Coronary artery (tissue), 2 donors: ENCODE data around the gene C14orf180.

Source experiments
- DNase-seq: peaks from one replicate; pipeline ENCODE4 v3.0.0-alpha.2; 2017; ENCODE audit warnings: low spot score
- H3K27ac ChIP-seq, 2 donors: fragments of 200-600 bp; sonication (generic); one replicate each; pipeline ENCODE4 v1.5.1; 2016 to 2019
- H3K4me3 ChIP-seq: fragments of 200-600 bp; sonication (generic); 2 replicates; pipeline ENCODE4 v1.5.1; 2016; ENCODE audit warnings: mild to moderate bottlenecking, moderate library complexity
- TF ChIP-seq, protein P1 (sequence below): fragments of 200-600 bp; sonication (generic); IDR thresholded peaks from one replicate; pipeline ENCODE4 v1.5.1; 2019; ENCODE audit warnings: antibody characterized with exemption

C14orf180 gene

DNA sequence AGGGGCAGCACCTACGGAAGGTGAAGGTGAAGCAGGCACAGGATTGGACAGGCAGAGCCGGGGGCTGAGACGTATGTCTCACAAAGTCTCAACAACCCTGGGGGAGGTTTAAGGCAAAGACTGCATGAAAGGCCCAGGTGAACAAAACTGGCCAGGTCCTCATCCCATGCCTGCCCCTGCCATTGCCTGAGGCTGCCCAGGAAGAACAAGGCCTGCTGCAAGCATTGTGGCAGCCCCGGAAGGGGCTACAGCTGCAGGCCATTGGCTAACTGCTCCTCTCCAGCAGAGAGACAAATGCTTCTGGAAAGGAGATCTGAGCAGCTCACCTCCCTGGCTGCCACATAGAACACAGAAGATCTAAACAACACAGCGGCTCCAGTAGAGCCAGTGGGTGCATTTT, 45.4 kb downstream of the C14orf180 start:
- no peak for DNase-seq
- Histone ChIP-seq H3K27ac (no peak overlapping the region), H3K4me3 (no peak overlapping the region)
- TF ChIP-seq, protein P1, sequence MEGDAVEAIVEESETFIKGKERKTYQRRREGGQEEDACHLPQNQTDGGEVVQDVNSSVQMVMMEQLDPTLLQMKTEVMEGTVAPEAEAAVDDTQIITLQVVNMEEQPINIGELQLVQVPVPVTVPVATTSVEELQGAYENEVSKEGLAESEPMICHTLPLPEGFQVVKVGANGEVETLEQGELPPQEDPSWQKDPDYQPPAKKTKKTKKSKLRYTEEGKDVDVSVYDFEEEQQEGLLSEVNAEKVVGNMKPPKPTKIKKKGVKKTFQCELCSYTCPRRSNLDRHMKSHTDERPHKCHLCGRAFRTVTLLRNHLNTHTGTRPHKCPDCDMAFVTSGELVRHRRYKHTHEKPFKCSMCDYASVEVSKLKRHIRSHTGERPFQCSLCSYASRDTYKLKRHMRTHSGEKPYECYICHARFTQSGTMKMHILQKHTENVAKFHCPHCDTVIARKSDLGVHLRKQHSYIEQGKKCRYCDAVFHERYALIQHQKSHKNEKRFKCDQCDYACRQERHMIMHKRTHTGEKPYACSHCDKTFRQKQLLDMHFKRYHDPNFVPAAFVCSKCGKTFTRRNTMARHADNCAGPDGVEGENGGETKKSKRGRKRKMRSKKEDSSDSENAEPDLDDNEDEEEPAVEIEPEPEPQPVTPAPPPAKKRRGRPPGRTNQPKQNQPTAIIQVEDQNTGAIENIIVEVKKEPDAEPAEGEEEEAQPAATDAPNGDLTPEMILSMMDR = no peak

DNA sequence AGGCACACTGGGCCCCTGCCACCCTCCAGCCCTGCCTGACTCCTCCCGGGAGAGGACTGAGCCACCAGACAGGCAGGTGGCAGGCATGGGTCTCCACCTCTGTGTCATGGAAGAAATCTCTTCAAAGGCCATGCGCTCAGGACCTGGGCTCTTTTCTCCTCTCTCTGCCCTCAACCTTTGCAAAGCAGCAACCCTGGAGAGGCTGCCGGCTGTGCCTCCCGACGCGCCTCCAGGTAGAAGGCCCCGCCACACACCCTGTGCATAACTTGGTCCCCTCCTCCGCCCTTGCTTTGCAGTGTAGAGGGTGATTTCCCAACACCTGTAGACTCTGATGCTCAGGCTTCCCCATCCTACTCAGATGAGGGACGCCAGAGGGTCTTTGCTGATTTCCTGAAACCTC, 53.2 kb downstream of the C14orf180 start:
- H3K27ac ChIP-seq = no peak overlapping the region
- DNase-seq = no peak
- TF ChIP-seq, protein P1 = no peak
- H3K4me3 ChIP-seq = no peak overlapping the region

DNA sequence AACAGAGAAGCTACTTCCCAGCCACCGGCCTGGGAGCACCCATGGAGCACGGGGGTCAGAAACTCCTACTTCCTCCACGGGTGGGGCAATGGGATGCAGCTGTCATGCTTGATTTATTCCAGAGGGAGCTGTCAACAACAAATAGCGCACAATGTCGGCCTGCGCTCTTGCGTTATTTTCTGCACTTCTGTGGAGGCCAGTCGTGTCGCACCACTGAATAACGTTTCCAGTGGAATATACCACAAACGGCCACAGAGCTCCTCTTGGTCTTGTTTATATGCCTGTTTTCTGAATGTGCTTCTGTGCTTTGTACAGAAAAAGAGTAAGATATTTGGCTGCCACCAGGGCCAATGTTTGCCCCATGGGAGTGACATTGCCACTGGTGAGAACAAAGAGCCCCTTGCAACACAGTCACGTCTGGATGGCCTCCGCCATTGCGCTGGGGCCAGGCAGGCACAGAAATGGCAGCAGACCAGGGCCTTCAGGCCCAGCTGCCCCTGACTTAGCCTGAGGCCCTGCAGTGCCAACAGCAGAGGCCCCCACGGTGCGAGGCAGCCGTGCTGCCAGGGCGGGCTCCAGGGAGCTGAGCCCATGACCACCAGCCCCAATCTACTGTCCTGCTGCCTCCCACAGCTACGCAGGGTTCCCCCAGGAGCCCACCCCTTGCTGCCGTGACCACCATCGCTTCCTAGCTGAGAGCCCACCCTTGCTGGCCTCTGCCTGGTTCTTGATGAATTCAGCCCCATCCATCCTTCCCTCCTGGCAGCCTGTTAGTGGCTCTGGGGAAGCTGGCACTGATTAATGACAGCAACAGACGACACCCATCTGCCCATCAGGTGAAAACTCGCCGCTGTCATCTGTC, 53.9 kb downstream of the C14orf180 start:
- Histone ChIP-seq H3K4me3 (no peak overlapping the region), H3K27ac (no peak overlapping the region)
- TF ChIP-seq, protein P1 = no peak
- peak; percentile 47 for DNase-seq

DNA sequence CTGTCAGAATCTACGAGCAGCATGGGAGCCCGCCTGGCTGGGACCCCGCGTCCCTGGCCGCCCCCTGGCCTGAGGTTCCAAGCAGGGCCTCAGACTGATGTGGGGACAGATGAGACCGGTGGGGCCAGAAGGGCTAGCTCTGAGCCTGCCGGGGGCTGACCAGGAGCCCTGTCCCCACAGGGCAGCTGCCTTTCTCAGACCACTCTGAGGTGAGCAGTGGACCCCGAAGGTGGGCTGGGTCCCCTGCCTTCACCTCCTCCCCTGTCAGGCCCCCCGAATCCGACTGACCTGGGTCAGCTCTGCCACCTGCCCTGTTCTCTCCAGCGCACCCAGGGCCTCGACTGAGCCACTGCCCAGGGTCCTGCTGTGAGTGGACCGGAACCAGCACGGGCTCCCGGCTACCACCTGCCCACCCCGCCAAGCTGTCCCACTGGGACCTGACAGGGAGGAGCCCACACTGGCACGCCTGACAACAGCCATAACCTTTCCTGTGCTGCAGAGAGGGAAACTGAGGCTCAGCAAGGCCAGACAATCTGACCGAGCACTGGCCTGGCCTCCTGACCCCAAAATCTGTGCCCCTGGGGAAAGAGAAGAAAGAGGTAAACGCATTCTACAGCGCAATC, 54.7 kb downstream of the C14orf180 start:
- TF ChIP-seq, protein P1 = no peak
- peak; percentile 61 for DNase-seq
- Histone ChIP-seq H3K27ac (no peak overlapping the region), H3K4me3 (no peak overlapping the region)

DNA sequence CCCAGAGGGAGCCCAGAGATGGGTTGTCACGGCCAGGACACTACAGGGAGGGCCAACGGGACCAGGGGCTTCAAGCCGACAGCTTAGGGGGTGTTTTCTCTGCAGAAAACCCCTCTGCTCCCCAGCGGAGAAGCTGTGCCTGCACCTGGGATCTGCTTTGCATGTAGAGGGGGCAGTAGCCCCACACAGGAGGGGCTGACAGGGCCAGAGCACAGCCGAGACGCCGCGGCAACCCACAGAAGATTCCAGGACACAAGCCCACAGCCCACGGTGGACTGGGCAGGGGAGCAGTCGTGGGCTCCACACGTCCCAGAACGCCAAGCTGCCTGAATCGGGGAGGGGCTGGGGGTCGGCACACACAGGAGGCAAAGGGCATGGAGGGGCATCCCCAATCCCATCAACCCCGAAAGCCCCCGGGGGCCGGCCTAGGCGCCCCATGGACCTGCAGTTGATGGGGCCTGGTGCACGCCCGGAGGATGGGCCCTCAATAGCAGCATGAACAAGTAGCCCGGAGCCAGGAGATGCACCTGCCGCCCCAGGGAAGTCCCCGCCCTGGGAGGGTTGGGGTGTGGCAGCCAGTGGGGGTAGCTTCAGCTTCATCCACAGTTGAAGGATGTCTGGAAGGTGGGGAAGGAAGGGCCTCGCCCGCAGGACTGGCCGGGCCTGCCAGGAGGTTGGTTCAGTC, 55.5 kb downstream of the C14orf180 start:
- DNase-seq = peak; percentile 60
- H3K4me3 ChIP-seq = no peak overlapping the region
- TF ChIP-seq, protein P1 = no peak
- no peak overlapping the region for H3K27ac ChIP-seq

DNA sequence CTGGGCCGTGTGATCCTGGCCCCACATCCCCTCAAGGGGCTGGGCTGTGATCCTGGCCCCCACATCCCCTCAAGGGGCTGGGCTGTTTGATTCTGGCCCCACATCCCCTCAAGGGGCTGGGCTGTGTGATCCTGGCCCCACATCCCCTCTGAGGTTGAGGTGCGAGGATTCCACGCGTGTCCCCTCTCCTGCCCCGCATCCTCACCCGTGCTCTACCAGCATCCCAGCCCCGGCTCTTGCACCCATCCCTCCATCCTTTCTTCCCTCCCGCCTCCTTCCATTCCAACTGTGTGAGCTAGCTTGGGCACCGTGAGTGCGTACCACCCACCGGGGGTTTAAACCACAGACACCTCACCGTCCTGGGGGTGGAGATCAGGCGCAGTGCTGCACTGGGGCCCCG, 56.2 kb downstream of the C14orf180 start:
- TF ChIP-seq, protein P1 = no peak
- Histone ChIP-seq H3K27ac (no peak overlapping the region), H3K4me3 (no peak overlapping the region)
- no peak for DNase-seq
